GM12878 (cell line): ENCODE measurements around the gene INPP5D.

ENCODE experiments used
- BRCA1 ChIP-seq: IDR thresholded peaks from 2 replicates; pipeline ENCODE4 v1.6.1; 2011; ENCODE audit warnings: low read depth, low read length, improper control_type of control experiment
- KDM1A ChIP-seq: fragments of 200-600 bp; sonication (generic); IDR thresholded peaks from 2 replicates; pipeline ENCODE4 v1.6.1; 2016; ENCODE audit warnings: borderline replicate concordance
- PAX8 ChIP-seq: fragments of 450-650 bp; IDR thresholded peaks from 2 replicates; pipeline ENCODE4 v1.6.1; 2017; ENCODE audit warnings: mild to moderate bottlenecking, moderate library complexity
- POLR2A ChIP-seq: IDR thresholded peaks from 2 replicates; pipeline ENCODE4 v1.6.1; 2011; ENCODE audit warnings: low read depth, mild to moderate bottlenecking, low read length
- RBBP5 ChIP-seq: fragments of 200-600 bp; sonication (generic); conservative IDR thresholded peaks from 2 replicates; pipeline ENCODE4 v1.6.1; 2016
- SREBF2 ChIP-seq: IDR thresholded peaks from 2 replicates; pipeline ENCODE4 v1.6.1; 2012; ENCODE audit warnings: mild to moderate bottlenecking, low read length
- ZNF207 ChIP-seq: fragments of 450-650 bp; IDR thresholded peaks from 2 replicates; pipeline ENCODE4 v1.6.1; 2014; ENCODE audit warnings: antibody characterized with exemption, mild to moderate bottlenecking, borderline replicate concordance
- ZNF217 ChIP-seq: fragments of 450-650 bp; IDR thresholded peaks from 2 replicates; pipeline ENCODE4 v1.6.1; 2017; ENCODE audit warnings: antibody characterized with exemption, mild to moderate bottlenecking
- ZNF384 ChIP-seq: IDR thresholded peaks from 2 replicates; pipeline ENCODE4 v1.6.1; 2012; ENCODE audit warnings: low read depth, mild to moderate bottlenecking, low read length, improper control_type of control experiment, borderline replicate concordance
- TF ChIP-seq, protein P1 (sequence below), 3 experiments: IDR thresholded peaks in 2 of 3; conservative IDR thresholded peaks in 1 of 3; 2 replicates each; pipeline ENCODE4 v1.5.1; 2011; ENCODE audit warnings: low read depth in 3 of 3, low read length in 3 of 3, mild to moderate bottlenecking in 3 of 3, control low read depth in 2 of 3, moderate library complexity in 2 of 3, inconsistent platforms in 1 of 3, mixed read lengths in 1 of 3; ENCODE audit not compliant: control insufficient read depth in 2 of 3, insufficient read depth in 1 of 3; ENCODE audit errors: extremely low read depth in 1 of 3
- TF ChIP-seq, protein P2 (sequence below): IDR thresholded peaks from 2 replicates; pipeline ENCODE4 v1.6.1; 2012; ENCODE audit warnings: improper control_type of control experiment, low read depth, low read length; ENCODE audit not compliant: insufficient replicate concordance
- TF ChIP-seq, protein P3 (sequence below): IDR thresholded peaks from 2 replicates; pipeline ENCODE4 v1.6.1; 2012; ENCODE audit warnings: low read depth, low read length, improper control_type of control experiment
- TF ChIP-seq, protein P4 (sequence below): IDR thresholded peaks from 2 replicates; pipeline ENCODE4 v1.6.1; 2011; ENCODE audit warnings: borderline replicate concordance, low read depth, mild to moderate bottlenecking, moderate library complexity, mixed read lengths, low read length; ENCODE audit not compliant: insufficient read depth; ENCODE audit errors: extremely low read length

DNA sequence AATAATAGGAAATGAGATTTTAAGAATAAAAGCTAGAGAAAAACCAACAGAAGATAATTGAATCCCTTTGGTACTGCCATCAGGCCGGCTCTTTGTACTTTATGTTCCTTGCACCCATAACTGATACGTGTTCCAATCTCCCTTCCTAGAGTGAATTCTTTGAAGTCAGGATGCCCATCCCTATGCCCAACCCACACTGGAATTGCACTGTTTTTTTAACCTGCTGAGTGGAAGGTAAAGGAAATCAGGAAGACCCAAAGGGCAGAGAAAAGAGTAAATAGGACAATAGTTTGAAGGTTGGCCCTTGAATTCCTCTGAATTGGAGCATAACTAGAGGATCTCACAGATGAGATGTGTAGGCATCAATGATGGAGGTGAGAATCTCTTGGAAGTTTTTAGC lies 187.0 kb downstream of the INPP5D start:
- TF ChIP-seq ZNF207, result no peak
- TF ChIP-seq RBBP5, result no peak
- TF ChIP-seq BRCA1, result no peak
- TF ChIP-seq SREBF2, result no peak
- no peak for TF ChIP-seq POLR2A
- TF ChIP-seq, protein P1, sequence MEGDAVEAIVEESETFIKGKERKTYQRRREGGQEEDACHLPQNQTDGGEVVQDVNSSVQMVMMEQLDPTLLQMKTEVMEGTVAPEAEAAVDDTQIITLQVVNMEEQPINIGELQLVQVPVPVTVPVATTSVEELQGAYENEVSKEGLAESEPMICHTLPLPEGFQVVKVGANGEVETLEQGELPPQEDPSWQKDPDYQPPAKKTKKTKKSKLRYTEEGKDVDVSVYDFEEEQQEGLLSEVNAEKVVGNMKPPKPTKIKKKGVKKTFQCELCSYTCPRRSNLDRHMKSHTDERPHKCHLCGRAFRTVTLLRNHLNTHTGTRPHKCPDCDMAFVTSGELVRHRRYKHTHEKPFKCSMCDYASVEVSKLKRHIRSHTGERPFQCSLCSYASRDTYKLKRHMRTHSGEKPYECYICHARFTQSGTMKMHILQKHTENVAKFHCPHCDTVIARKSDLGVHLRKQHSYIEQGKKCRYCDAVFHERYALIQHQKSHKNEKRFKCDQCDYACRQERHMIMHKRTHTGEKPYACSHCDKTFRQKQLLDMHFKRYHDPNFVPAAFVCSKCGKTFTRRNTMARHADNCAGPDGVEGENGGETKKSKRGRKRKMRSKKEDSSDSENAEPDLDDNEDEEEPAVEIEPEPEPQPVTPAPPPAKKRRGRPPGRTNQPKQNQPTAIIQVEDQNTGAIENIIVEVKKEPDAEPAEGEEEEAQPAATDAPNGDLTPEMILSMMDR (IDR thresholded peaks at IDR 0.05 in 2 of 3, conservative IDR thresholded peaks at IDR 0.05 in 1 of 3; ENCODE audit: control insufficient read depth in 2 of 3, extremely low read depth in 1 of 3, insufficient read depth in 1 of 3, low read depth in 3 of 3, low read length in 3 of 3), result no peak
- TF ChIP-seq ZNF384, result no peak
- TF ChIP-seq, protein P2, sequence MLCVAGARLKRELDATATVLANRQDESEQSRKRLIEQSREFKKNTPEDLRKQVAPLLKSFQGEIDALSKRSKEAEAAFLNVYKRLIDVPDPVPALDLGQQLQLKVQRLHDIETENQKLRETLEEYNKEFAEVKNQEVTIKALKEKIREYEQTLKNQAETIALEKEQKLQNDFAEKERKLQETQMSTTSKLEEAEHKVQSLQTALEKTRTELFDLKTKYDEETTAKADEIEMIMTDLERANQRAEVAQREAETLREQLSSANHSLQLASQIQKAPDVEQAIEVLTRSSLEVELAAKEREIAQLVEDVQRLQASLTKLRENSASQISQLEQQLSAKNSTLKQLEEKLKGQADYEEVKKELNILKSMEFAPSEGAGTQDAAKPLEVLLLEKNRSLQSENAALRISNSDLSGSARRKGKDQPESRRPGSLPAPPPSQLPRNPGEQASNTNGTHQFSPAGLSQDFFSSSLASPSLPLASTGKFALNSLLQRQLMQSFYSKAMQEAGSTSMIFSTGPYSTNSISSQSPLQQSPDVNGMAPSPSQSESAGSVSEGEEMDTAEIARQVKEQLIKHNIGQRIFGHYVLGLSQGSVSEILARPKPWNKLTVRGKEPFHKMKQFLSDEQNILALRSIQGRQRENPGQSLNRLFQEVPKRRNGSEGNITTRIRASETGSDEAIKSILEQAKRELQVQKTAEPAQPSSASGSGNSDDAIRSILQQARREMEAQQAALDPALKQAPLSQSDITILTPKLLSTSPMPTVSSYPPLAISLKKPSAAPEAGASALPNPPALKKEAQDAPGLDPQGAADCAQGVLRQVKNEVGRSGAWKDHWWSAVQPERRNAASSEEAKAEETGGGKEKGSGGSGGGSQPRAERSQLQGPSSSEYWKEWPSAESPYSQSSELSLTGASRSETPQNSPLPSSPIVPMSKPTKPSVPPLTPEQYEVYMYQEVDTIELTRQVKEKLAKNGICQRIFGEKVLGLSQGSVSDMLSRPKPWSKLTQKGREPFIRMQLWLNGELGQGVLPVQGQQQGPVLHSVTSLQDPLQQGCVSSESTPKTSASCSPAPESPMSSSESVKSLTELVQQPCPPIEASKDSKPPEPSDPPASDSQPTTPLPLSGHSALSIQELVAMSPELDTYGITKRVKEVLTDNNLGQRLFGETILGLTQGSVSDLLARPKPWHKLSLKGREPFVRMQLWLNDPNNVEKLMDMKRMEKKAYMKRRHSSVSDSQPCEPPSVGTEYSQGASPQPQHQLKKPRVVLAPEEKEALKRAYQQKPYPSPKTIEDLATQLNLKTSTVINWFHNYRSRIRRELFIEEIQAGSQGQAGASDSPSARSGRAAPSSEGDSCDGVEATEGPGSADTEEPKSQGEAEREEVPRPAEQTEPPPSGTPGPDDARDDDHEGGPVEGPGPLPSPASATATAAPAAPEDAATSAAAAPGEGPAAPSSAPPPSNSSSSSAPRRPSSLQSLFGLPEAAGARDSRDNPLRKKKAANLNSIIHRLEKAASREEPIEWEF, result no peak
- TF ChIP-seq, protein P3, sequence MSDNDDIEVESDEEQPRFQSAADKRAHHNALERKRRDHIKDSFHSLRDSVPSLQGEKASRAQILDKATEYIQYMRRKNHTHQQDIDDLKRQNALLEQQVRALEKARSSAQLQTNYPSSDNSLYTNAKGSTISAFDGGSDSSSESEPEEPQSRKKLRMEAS, result no peak
- no peak for TF ChIP-seq ZNF217
- no peak for TF ChIP-seq KDM1A
- no peak for TF ChIP-seq PAX8
- TF ChIP-seq, protein P4, sequence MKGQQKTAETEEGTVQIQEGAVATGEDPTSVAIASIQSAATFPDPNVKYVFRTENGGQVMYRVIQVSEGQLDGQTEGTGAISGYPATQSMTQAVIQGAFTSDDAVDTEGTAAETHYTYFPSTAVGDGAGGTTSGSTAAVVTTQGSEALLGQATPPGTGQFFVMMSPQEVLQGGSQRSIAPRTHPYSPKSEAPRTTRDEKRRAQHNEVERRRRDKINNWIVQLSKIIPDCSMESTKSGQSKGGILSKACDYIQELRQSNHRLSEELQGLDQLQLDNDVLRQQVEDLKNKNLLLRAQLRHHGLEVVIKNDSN, result no peak
